ENCODE measurements around the gene SLITRK3. TPM values are rescaled to one million over a fixed set of nuclear protein-coding genes. Genes with fewer than 3 reads are reported as not detected.

Gene SLITRK3
- total RNA-seq, 1 donor from 2014 or later: 0.09 TPM

- intact Hi-C loops (cut with DNase I): no loop called here
- H3K27ac ChIP-seq: no peak overlapping the region
- H3K36me3 ChIP-seq: no peaks in the 10 kb centered on the region
- peak; percentile 23 for ATAC-seq
- peaks cover 24% of the 10 kb centered on the region for H3K4me1 ChIP-seq
- H3K27me3 ChIP-seq: peaks cover 66% of the 10 kb centered on the region
- DNase-seq: peak; percentile 56
- H3K9me3 ChIP-seq: no peaks in the 10 kb centered on the region
- peak overlapping the region; percentile 31 for H3K4me3 ChIP-seq
- no peak for TF ChIP-seq CTCF (IDR thresholded peaks at IDR 0.05)
Measured at GRCh38 chr3:165196577-165197480, 645 bp upstream of the SLITRK3 start.

GRCh38 chr3:165195241-165195639 lies 944 bp downstream of the SLITRK3 start:
- peak overlapping the region; percentile 31 for H3K4me3 ChIP-seq
- intact Hi-C loops (cut with DNase I): no loop called here
- peaks cover 24% of the 10 kb centered on the region for H3K4me1 ChIP-seq
- no peak overlapping the region for H3K27ac ChIP-seq
- H3K36me3 ChIP-seq: no peaks in the 10 kb centered on the region
- peaks cover 71% of the 10 kb centered on the region for H3K27me3 ChIP-seq
- no peaks in the 10 kb centered on the region for H3K9me3 ChIP-seq
- TF ChIP-seq CTCF (IDR thresholded peaks at IDR 0.05): no peak
- DNase-seq: peak; percentile 33
- ATAC-seq: no peak

GRCh38 chr3:165194511-165195240 lies 1.5 kb downstream of the SLITRK3 start:
- DNase-seq (no peak), ATAC-seq (no peak)
- no peak overlapping the region for H3K4me3 ChIP-seq
- peaks cover 24% of the 10 kb centered on the region for H3K4me1 ChIP-seq
- no peak for TF ChIP-seq CTCF (IDR thresholded peaks at IDR 0.05)
- no peaks in the 10 kb centered on the region for H3K9me3 ChIP-seq
- peaks cover 69% of the 10 kb centered on the region for H3K27me3 ChIP-seq
- H3K36me3 ChIP-seq: no peaks in the 10 kb centered on the region
- intact Hi-C loops (cut with DNase I): no loop called here
- H3K27ac ChIP-seq: no peak overlapping the region

GRCh38 chr3:165193366-165194254 lies 2.6 kb downstream of the SLITRK3 start:
- Histone ChIP-seq H3K27me3 (peaks cover 68% of the 10 kb centered on the region), H3K9me3 (no peaks in the 10 kb centered on the region), H3K4me3 (no peak overlapping the region), H3K36me3 (no peaks in the 10 kb centered on the region), H3K4me1 (peaks cover 24% of the 10 kb centered on the region), H3K27ac (no peak overlapping the region)
- DNase-seq (no peak), ATAC-seq (no peak)
- intact Hi-C loops (cut with DNase I): no loop called here
- no peak for TF ChIP-seq CTCF (IDR thresholded peaks at IDR 0.05)

- no peaks in the 10 kb centered on the region for H3K9me3 ChIP-seq
- no peak for ATAC-seq
- peaks cover 59% of the 10 kb centered on the region for H3K27me3 ChIP-seq
- no peaks in the 10 kb centered on the region for H3K36me3 ChIP-seq
- intact Hi-C loops (cut with DNase I): no loop called here
- peak; percentile 40 for DNase-seq
- H3K4me1 ChIP-seq: peaks cover 24% of the 10 kb centered on the region
- no peak overlapping the region for H3K27ac ChIP-seq
- no peak for TF ChIP-seq CTCF (IDR thresholded peaks at IDR 0.05)
- H3K4me3 ChIP-seq: no peak overlapping the region
Measured at GRCh38 chr3:165192610-165193192, 3.5 kb downstream of the SLITRK3 start.
